ENCODE data around the gene THSD4. TPM values are rescaled to one million over a fixed set of nuclear protein-coding genes. Genes with fewer than 3 reads are reported as not detected.

The THSD4 gene
- total RNA-seq, 1 donor from 2014 or later = 2.5 TPM

DNA sequence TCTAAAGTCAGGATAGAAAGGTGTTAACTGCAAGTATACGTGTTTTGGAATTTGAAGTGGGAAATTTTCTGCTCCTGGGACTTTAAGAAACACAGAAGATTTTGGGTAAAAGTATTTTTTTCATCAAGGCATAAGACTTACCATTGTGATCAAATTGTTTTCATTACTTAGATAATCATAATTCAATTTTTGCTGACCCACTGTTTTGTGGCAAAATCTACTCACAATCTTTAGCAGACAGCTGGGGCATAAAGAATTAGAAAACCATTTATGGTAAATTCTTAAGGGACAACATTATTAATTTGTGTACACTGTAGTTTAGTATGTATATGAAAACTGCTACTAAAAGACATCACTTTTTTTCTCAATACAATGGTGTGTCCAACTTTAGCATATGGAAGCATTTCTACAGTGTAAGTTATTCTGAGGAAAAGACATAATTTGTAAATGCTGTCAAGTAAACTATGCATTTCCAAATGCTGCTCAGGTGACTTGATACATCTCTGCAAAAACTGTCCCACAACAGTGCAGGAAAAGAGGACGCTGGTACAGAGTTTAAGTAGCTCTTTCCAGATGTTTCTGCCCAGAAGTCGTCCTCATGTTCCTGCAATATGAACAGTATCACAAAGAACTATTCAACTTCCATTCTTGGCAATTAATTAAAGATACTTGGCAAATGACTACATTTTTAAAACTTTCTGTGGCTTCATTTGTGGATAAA, 52.3 kb downstream of the THSD4 start:
- no peaks in the 10 kb centered on the region for H3K36me3 Mint-ChIP-seq (ENCODE audit: low read depth, unreplicated experiment)
- Histone ChIP-seq H3K27ac (ENCODE audit: low read depth, low read length) (no peak overlapping the region), H2AFZ (ENCODE audit: low read depth, low read length) (no peak overlapping the region)

DNA sequence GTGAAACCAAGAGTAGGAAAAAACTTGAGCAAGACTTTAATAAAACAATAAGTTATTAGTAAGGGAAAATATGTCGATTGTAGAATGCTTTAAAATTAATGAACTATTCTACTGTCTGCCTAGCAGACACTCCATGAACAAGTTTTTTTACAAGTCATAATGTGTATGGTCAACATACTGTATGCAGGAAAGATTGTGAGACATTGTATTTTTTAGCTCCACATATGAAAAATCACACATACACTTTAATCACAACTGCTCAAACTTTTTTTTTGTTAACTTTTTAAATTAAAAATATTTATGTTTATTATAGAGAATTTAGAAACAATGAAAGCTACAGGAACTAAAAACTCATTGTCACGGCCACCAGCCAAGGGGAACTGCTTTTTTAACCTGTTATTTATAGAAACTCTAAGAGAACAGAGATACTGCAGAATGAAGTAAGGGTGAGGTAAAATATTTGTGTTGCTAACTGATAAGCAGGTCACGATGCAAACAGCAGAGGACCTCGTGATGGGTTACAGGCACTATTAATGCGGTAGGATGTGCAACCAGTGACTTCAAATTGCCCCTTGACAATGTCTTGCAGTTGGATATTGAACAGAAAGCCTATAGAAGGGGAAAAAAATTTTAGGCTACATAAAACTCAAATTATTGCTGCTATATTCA, 53.0 kb downstream of the THSD4 start:
- no peak overlapping the region for H3K4me3 ChIP-seq (ENCODE audit: insufficient read depth, low read depth, low read length)
- no peaks in the 10 kb centered on the region for H3K36me3 Mint-ChIP-seq (ENCODE audit: low read depth, unreplicated experiment)

More for the DNA sequence above, 52.3 kb downstream of the THSD4 start:
- Mint-ChIP-seq H3K27me3 (ENCODE audit: low read depth, unreplicated experiment) (no peaks in the 10 kb centered on the region), H3K27ac (ENCODE audit: unreplicated experiment) (no peak overlapping the region), H3K9me3 (ENCODE audit: unreplicated experiment) (no peaks in the 10 kb centered on the region), H3K4me1 (ENCODE audit: low read depth, unreplicated experiment) (no peaks in the 10 kb centered on the region), H3K4me3 (ENCODE audit: unreplicated experiment) (no peak overlapping the region)
- Histone ChIP-seq H3K36me3 (ENCODE audit: insufficient read depth, low read length) (peaks cover 5% of the 10 kb centered on the region), H3K27me3 (ENCODE audit: insufficient read depth, low read length) (no peaks in the 10 kb centered on the region), H3K4me3 (ENCODE audit: insufficient read depth, low read depth, low read length) (no peak overlapping the region), H3K79me2 (ENCODE audit: insufficient read depth, low read length) (no peaks in the 10 kb centered on the region), H4K20me1 (ENCODE audit: insufficient read depth, low read length) (no peaks in the 10 kb centered on the region), H3K4me2 (ENCODE audit: low read length) (no peak overlapping the region), H3K4me1 (ENCODE audit: insufficient read depth, low read length) (no peaks in the 10 kb centered on the region), H3K9me3 (ENCODE audit: insufficient read depth, low read depth, low read length) (no peaks in the 10 kb centered on the region), H3K9ac (ENCODE audit: low read length) (no peak overlapping the region)
- FAIRE-seq (no peak), DNase-seq (ENCODE audit: low read depth) (no peak)
- TF ChIP-seq EZH2 (IDR thresholded peaks at IDR 0.05; ENCODE audit: insufficient read depth, low read length) = no peak
- TF ChIP-seq, protein P1, sequence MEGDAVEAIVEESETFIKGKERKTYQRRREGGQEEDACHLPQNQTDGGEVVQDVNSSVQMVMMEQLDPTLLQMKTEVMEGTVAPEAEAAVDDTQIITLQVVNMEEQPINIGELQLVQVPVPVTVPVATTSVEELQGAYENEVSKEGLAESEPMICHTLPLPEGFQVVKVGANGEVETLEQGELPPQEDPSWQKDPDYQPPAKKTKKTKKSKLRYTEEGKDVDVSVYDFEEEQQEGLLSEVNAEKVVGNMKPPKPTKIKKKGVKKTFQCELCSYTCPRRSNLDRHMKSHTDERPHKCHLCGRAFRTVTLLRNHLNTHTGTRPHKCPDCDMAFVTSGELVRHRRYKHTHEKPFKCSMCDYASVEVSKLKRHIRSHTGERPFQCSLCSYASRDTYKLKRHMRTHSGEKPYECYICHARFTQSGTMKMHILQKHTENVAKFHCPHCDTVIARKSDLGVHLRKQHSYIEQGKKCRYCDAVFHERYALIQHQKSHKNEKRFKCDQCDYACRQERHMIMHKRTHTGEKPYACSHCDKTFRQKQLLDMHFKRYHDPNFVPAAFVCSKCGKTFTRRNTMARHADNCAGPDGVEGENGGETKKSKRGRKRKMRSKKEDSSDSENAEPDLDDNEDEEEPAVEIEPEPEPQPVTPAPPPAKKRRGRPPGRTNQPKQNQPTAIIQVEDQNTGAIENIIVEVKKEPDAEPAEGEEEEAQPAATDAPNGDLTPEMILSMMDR (IDR thresholded peaks at IDR 0.05; ENCODE audit: insufficient read depth, low read depth, low read length) = no peak

More for the DNA sequence above, 53.0 kb downstream of the THSD4 start:
- no peaks in the 10 kb centered on the region for H3K9me3 Mint-ChIP-seq (ENCODE audit: unreplicated experiment)
- H3K9me3 ChIP-seq (ENCODE audit: insufficient read depth, low read depth, low read length) = no peaks in the 10 kb centered on the region
- FAIRE-seq = no peak
- no peak overlapping the region for H3K9ac ChIP-seq (ENCODE audit: low read length)
- H2AFZ ChIP-seq (ENCODE audit: low read depth, low read length) = no peak overlapping the region
- no peaks in the 10 kb centered on the region for H4K20me1 ChIP-seq (ENCODE audit: insufficient read depth, low read length)
- H3K27ac ChIP-seq (ENCODE audit: low read depth, low read length) = no peak overlapping the region
- no peak for TF ChIP-seq EZH2 (IDR thresholded peaks at IDR 0.05; ENCODE audit: insufficient read depth, low read length)
- TF ChIP-seq, protein P1 (IDR thresholded peaks at IDR 0.05; ENCODE audit: insufficient read depth, low read depth, low read length) = no peak
- H3K27me3 ChIP-seq (ENCODE audit: insufficient read depth, low read length) = no peaks in the 10 kb centered on the region
- no peaks in the 10 kb centered on the region for H3K27me3 Mint-ChIP-seq (ENCODE audit: low read depth, unreplicated experiment)
- no peaks in the 10 kb centered on the region for H3K79me2 ChIP-seq (ENCODE audit: insufficient read depth, low read length)
- H3K4me2 ChIP-seq (ENCODE audit: low read length) = no peak overlapping the region
- no peak for DNase-seq (ENCODE audit: low read depth)
- H3K4me3 Mint-ChIP-seq (ENCODE audit: unreplicated experiment) = no peak overlapping the region
- H3K4me1 Mint-ChIP-seq (ENCODE audit: low read depth, unreplicated experiment) = no peaks in the 10 kb centered on the region
- H3K4me1 ChIP-seq (ENCODE audit: insufficient read depth, low read length) = no peaks in the 10 kb centered on the region
- H3K36me3 ChIP-seq (ENCODE audit: insufficient read depth, low read length) = peaks cover 5% of the 10 kb centered on the region
- no peak overlapping the region for H3K27ac Mint-ChIP-seq (ENCODE audit: unreplicated experiment)
